HG03196 (cell line): Measurements from ENCODE around the gene PTPRD.
"Not testable (repeated sequence)": the region's sequence is repeated elsewhere in the genome, so short reads cannot be mapped to it uniquely, and the experiment has no call there.

Experiments used
- ATAC-seq: cut with Tn5 transposase; IDR thresholded peaks from one replicate; pipeline ENCODE4 v1.9.1; 2021; ENCODE audit not compliant: unreplicated experiment

PTPRD gene

DNA sequence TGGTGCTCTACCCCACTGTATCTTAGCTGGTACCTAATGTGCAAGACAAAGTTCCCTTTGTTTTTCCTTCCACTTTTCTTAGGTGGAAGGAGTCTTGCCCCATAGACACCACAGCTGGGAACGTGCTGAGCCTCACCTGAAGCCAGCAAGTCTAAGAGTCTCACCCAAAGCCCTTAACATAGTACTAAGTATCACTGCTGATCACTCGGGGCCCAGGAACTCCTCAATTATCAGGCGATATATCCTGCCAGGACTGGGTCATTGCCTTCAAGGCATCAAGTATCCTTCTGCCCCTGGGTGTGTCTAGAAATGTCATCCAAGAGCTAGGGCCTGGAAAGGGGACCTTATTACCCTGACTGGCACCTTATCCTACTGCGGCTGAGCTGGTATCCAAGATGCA is 123.9 kb downstream of the PTPRD start:
- ATAC-seq, result no peak

DNA sequence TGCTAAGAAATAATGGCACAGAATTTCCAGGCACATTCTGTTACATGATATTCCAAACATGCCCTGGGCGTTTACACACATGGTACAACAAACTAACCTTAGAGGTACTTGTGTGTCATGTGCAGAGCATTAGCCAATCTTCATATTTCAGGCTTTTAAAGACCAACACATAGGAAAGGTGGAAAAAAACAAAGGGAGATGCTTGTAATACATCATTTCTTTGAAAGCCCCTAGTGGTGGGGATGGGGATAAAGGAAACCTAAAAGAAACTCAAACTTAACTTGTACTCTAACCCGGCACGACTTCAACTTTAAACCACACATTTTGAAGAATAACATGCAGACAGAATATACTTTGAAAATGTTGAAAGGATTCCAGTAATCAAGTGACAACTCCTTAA is 133.6 kb downstream of the PTPRD start:
- ATAC-seq, result no peak

DNA sequence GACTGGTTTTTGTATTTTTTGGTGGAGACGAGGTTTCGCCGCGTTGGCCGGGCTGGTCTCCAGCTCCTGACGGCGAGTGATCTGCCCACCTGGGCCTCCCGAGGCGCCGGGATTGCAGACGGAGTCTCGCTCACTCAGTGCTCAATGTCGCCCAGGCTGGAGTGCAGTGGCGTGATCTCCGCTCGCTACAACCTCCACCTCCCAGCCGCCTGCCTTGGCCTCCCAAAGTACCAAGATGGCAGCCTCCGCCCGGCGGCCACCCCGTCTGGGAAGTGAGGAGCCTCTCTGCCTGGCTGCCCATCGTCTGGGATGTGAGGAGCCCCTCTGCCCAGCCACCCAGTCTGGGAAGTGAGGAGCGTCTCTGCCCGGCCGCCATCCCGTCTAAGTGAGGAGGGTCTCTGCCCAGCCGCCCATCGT is 163.6 kb downstream of the PTPRD start:
- ATAC-seq, result not testable (repeated sequence)

DNA sequence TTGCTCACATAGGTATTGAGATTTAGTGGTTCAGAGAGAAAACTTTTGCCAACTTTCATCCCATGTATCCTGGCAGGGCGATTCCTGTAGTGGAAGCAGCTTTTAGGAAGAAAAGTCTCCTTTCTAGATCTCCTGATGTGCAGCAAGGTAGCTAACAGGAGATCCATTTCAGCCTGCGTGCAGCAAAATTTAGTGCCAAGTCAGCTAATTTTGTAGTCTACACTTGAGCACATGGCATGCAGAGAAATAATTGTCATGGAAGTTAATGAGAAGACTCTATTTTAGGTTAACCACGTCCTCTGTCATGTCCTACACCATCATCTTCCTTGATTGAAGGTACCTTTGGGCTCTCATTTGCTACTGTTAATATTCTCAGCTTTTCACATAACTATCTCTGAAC is 165.8 kb downstream of the PTPRD start:
- no peak for ATAC-seq

DNA sequence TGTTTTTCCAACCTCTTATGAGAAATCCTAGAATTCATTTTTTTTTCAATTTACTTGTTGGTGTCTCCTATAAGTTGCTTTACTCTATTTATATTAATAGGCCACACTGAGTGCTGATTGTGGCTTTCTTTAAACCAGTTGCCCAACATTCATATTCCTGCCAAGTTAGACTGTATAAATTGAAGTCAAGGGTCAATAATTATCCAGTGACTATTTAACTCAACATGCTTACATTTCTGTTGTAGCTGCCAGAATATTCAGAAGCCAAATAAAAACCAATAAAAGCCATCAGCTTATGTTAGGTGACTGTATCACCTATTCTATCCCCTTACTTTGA is 169.0 kb downstream of the PTPRD start:
- no peak for ATAC-seq

DNA sequence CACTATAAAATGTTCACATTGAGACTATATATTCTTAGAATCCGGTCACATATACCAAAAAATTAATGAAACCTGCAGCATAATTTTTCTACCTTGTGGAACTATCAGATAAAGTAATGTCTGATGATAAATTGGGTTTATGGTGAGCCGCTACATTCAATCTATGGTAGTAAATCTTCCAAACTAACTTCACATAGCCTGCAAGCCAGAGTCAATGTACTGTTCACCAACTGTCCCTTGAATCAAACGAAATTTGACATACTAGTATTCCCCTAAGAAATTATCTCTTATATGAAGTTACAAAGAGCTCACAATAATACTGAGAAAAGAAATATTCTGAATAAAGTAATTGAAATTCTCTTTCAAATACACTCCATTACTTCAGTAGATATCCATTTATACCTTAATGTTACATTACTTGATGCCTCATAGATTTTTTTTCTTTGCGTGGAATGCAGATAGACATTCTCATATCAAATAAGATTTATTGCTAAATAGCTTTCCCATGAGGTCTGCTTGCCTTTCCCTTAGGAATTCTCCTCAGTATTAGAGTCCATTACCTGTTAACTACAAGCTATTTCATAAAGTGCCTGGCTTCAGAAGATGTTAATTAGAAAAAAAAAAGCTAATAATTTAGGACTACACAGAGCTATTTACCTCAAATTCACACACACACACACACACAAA is 169.5 kb downstream of the PTPRD start:
- no peak for ATAC-seq

DNA sequence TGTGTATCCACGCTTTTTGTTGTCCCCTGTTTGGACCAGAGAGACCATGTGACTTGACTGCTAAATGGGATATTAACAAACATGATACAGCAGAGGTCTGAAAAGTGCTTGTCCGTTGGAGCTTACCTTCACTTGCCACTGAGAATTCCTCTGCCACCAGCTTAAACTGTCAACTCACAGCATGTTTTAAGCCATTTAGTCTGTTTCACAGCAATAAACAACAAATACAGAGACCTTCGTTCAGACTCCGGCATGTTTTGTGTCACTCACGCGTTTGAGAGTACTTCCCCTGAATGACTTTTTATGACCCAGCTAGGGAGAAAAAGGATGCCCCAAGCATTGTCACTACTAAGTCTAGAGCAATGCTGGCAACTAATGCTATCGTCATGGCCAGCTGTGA is 173.8 kb downstream of the PTPRD start:
- no peak for ATAC-seq

DNA sequence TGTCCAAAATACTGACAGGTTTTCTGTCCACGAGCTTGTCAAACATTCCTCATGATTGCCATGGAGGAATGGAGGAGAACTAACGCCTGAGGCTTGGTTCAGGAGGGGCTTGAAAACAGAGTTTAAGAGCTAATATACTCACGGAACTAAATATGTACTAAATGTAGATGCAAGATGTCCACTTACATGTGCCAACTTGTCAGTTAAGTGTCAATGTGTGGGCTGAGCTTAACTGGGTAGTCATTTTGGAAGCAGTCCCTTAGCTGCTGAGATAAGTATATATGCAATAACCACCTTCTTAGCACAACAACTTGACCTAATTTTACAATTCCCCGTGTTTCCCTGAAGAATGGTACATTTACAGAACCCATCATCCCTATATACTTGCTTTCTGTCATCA is 176.0 kb downstream of the PTPRD start:
- ATAC-seq, result no peak

DNA sequence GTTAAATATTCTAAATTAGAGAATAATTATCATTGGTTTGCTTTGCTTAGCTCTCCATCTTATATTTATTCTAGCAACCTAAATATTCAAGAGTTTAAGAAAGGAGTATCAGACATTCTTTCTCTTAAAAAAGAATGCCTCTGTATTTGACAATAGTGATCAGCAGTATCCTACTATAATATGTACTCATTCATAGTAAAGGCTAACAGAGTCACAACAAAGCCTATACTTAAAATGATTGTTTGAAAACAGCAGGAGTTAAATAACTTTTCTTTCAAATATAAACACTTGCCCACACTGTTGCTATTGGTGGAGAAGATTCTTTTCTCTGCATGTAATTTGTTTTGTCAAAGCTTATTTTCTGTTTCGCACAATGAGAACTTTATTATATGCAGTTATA is 178.4 kb downstream of the PTPRD start:
- no peak for ATAC-seq

DNA sequence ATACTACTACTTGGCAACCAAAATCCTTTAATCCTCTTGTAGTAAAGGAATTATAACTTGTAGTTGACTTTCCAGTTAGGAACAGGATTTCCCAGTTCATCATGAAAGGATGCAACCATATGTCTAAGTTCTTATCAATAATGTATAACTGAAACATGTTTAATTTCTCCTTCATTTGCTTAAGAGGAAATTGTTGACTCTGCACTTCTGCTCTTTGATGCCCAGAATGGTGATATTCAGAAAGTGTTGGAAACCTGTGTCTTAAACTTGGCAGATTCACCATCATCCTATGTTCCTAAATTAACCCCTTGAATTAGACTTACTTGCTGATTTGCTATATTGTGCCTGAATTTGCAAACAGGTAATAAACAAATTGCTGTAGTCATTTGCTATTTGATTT is 201.5 kb downstream of the PTPRD start:
- ATAC-seq, result no peak

DNA sequence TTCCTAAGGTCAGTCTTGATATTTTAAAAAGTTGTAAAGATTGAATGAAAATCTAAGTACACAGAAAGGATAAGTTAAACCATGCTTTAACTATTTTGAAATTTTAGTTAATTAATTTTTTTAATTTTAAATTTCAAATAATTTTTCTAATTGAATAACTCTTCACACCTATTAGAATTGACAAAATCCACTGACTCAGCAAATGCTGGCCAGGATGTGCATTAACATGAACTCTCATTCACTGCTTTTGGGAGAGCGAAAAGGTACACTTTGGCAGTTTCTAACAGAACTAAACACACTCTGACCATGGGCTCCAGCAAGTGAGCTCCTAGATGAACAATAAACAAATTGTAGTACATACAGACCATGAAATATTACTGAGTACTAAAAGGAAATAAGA is 209.5 kb downstream of the PTPRD start:
- no peak for ATAC-seq

DNA sequence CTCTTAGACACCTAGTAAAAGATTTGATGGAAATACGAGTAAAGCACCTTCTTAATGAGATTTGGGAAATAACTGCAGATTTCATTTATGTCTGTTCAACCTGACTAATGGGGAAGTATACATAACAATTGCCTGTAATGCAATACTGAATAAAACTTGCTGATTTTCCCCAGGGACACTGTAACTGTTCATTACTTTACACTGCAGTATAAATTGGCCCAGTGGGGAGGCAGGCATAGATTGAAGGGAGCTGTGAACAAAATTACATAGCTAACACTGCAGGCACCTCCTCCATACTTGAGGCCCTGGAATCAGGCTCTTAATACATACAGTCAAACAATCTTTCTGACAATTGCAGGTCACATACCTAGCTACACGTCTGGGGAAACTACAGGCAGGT is 216.2 kb downstream of the PTPRD start:
- no peak for ATAC-seq

DNA sequence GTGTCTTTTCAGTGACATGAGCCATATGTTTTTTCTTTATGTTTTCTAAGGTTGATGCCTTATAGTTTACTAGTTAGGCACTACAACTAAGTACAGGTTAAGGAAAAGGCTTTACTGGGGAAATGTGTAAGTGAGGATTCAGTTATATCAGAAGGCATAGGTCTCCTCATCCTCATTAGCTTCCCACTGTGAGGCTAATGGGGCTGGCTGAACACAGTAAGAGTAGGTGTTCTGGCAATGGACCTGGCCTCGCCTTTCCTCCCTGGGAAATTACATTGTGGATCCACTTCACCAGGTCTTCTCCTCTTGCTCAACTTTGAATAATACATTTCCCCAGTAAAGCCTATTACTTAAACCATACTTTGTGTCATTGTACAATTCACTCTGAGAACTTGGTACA is 225.5 kb downstream of the PTPRD start:
- ATAC-seq, result no peak

DNA sequence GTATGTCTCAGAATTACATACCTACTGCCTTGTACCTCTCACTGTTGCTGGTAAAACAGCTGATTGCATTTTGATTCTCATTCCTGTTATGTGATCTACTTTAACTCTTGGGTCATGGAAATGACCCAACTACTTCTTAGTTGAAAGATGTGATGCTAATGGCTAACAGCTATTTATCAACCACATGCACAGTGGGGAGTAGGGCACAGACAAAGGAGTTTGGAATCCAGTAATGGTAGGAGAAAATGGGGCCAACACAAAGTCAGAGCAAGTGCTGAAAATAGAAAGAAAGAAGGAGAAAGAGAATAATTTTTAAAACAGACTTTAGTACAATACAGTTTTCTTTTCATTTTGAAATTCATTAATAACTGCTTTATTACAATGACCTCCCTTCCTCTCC is 241.0 kb downstream of the PTPRD start:
- no peak for ATAC-seq

DNA sequence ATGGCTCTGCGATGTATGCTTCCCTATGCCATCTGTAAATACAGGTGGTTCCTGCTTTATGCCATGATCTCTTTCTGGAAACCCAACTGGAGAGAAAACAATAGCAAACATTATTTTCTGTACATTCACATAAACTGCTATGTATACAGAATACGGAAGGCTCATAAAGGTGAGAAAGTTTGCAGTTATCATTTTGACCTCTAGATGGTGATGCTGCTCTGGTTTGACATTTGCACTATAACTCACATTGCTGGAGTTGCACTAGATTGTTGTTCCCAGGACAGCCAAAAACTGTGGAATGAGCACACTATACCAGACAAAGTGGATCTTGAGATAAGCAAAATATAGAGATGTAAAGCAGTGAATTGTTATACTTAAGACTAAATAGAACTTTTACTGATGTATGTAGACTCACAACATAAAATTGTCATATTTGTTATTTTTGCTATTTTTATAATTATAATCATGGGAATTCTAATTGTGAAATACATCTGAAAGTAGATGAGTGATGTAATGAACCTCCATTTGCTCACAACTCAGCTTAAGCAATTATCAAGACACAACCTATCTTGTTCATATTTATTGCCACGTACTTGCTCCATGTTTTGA is 246.5 kb downstream of the PTPRD start:
- peak; percentile 87 for ATAC-seq

DNA sequence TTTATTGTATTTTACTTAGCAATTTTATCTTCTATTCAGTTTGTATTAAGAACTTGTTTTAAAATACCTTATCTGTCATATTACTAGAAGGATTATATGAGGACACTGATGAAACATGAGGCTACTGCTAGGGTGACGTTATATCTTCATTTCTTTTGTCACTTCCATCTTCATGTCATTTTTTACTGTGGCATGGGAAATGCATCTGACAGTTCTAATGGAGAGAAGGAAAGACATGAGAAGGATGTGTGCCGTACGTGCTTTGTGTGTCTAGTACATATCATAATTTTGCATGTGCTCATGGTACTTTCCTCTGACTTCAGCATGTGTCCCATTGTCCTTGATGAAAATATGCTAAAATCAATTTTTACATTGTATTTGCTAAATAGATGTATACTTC is 258.2 kb downstream of the PTPRD start:
- ATAC-seq, result no peak

DNA sequence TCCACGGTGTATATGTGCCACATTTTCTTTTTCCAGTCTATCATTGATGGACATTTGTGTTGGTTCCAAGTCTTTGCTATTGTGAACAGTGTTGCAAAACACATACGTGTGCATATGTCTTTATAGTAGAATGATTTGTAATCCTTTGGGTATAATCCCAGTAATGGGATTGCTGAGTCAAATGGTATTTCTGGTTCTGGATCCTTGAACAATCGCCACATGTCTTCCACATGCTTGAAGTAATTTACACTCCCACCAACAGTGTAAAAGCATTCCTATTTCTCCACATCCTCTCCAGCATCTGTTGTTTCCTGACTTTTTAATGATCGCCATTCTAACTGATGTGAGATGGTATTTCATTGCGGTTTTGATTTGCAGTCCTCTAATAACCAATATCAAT is 267.2 kb downstream of the PTPRD start:
- not testable (repeated sequence) for ATAC-seq

DNA sequence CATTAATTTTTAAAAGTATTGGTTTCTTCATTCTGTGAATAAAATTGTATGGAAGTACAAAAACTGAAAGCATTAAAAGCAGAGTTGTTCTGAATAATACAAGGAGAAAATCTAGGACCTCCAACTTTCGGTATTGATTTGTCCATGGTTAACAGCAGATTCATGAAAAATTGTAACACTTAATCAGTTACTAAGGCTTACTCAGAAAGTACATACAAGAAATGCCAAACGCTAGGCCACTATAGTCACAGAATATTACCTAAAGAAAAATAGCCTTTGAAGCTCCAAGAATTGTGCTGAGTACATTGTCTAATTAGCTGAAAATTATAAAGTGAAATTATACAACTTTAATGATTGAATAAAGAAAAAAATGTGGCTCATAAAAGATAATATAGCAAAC is 271.7 kb downstream of the PTPRD start:
- no peak for ATAC-seq

DNA sequence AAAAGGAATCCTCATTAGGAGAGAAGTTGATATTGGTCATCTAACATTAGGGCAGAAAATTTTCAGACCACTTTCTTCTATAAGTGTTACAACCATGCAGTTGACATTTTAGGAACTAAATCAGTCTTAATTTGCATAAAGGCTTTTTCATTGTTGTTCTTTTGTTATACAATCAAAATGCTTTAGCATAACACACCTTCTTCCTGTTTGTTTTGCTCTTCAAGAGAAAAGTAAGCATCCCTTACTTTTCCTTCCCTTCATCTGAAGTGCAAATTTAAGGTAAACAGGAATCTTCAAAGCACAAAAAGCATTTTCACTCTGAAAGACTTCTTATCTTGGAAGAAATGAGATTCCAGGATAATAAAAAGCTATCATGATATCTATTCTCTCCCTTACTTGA is 273.6 kb downstream of the PTPRD start:
- no peak for ATAC-seq

DNA sequence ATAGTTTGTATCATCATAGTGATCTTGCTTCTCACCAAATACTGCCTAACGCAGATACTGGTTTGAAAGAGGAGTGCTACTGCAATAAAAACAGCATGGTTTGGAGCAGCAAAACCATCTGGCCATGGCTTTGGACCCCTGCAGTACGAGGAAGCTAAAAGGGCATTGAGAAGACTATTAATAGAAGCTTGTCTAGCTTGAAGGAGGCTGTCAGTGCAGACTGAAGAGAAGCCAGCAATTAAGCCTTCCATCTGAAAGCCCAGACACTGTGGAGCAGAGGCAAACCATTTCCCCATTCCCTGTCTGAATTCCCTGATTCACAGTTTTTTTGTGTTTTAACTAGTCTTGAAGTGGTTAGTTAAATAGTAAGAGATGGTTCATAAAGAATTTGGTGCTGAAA is 281.6 kb downstream of the PTPRD start:
- ATAC-seq, result no peak

DNA sequence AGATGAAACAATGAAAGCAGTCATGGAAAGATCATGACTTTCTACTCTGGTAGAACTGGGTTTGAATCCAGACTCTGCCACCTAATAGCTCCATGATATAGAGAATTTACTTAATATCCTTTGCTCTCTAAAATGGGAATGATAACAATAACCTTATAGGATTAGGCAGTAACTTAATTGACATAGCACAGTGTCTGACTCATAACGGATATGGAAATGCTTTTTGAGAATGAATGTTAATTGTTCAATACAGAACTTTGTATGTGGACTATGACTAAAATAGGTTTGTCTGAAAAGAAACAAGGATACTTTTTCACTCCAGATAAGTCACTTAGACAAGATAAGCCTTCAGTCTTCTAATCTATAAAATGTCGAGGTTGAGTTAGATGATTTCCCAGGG is 330.7 kb downstream of the PTPRD start:
- no peak for ATAC-seq

DNA sequence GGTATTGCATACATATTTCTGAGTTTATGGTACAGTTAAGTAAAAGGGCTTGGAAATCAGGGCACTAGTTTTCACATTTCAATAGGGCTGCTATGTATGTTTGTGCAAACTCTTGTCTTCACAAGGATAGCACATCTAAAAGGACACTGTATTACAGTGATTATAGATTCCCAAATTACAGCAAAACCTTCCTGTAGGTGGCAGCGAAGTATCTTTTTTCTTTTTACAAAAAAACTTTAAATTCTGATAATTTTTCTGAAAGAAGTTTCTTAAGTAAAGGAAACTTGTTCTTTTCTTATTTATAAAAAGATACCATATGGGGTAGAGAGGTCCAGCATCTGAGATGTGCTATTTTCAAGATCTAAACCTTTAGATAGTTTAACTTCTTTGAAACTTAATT is 337.8 kb downstream of the PTPRD start:
- ATAC-seq, result no peak

DNA sequence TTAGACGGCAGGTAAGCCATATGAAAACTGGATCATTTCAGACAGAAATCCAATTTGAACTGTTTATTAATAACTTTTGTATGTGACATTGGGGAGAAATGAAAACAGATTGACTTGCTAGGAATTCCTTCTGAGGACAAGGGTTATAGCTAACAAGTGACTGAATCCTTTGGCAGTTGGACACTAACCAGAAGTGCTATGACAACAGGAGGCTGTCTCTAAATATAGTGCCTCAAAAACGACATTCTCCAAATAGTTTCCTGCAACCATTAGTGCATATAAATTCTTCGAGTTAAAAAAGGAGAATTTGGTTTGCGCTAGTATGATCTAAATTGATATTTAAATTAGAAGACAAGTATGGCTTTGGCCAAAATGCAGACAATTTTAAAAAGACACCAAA is 338.6 kb downstream of the PTPRD start:
- ATAC-seq, result no peak
